Stimulated activated effector memory CD8-positive, alpha-beta T cell treated with anti-CD3 and anti-CD28 coated beads, Interleukin-12 subunit alpha, Interleukin-12 subunit beta, amount 100 ng/mL, for 72 hours (primary cell): Measurements from ENCODE around the gene KLHL21.
"Not testable (repeated sequence)": the region's sequence is repeated elsewhere in the genome, so short reads cannot be mapped to it uniquely, and the experiment has no call there.

ENCODE experiments used
- ATAC-seq: fragments of 150-1000 bp; cut with Tn5 transposase; 2 replicates; pipeline ENCODE4 v1.10.0; 2021
- DNase-seq, 2 donors: peaks; one replicate each; pipeline ENCODE4 v3.0.0; 2021 to 2022; ENCODE audit warnings: low spot score in 2 of 2
- H3K27ac Mint-ChIP-seq: one replicate; pipeline ENCODE4 v1.8.0; 2022; ENCODE audit warnings: mild to moderate bottlenecking, mixed read lengths
- H3K36me3 Mint-ChIP-seq: one replicate; pipeline ENCODE4 v1.8.0; 2022; ENCODE audit warnings: mild to moderate bottlenecking, mixed read lengths
- H3K4me1 Mint-ChIP-seq: one replicate; pipeline ENCODE4 v1.8.0; 2022; ENCODE audit warnings: mixed read lengths
- H3K4me3 Mint-ChIP-seq: one replicate; pipeline ENCODE4 v1.8.0; 2022; ENCODE audit warnings: mild to moderate bottlenecking, mixed read lengths
- H3K9me3 Mint-ChIP-seq: one replicate; pipeline ENCODE4 v1.8.0; 2022; ENCODE audit warnings: mixed read lengths

Gene KLHL21

GRCh38 chr1:6570987-6571386 is 31.7 kb downstream of the KLHL21 start:
- no peak overlapping the region for H3K27ac Mint-ChIP-seq
- DNase-seq (no peak), ATAC-seq (no peak)
- no peaks in the 10 kb centered on the region for H3K36me3 Mint-ChIP-seq
- H3K4me1 Mint-ChIP-seq = no peaks in the 10 kb centered on the region
- no peak overlapping the region for H3K4me3 Mint-ChIP-seq
- H3K9me3 Mint-ChIP-seq = no peaks in the 10 kb centered on the region

DNA sequence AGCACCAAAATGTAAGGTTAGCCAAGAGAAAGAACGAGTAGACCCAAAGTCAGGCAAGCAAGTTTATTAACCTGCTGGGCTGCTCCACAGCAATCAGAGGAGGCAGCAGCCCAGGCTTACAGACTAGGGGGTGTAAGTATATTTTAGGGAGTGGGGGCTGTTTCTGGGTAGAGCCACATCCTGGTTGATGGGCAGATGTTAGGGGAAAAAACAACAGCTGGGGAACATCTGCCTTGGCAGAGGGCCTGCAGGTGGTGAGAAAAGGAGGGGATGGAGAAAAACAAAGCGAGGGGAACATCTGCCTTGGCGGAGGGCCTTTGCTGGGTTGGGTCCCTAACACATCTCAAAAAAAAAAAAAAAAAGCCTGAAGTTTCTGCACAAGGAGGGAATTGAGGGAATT is 32.6 kb downstream of the KLHL21 start:
- ATAC-seq = no peak
- Mint-ChIP-seq H3K27ac (no peak overlapping the region), H3K4me3 (no peak overlapping the region), H3K4me1 (no peaks in the 10 kb centered on the region), H3K36me3 (no peaks in the 10 kb centered on the region), H3K9me3 (no peaks in the 10 kb centered on the region)
- no peak for DNase-seq

DNA sequence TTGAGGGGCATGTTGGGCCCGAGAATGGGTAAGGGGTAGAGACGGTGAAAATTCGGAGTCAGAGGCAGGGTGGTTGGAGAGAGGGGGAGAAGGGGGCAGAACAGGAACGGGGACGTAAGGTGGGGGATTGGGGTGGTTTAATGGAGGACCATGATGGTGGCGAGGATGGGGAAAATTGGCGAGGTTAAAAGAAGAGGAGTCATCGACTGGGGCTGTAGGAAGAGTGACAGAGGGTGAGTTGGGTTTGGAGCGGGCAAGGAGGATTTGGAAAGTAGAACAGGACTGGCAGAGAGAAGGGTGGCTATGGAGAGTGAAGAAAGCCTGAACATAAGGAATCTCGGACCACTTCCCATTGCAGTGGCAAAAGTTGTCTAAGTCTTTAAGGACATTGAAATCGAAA is 33.6 kb downstream of the KLHL21 start:
- Mint-ChIP-seq H3K27ac (no peak overlapping the region), H3K36me3 (no peaks in the 10 kb centered on the region), H3K9me3 (no peaks in the 10 kb centered on the region), H3K4me1 (no peaks in the 10 kb centered on the region), H3K4me3 (no peak overlapping the region)
- DNase-seq = no peak
- no peak for ATAC-seq

DNA sequence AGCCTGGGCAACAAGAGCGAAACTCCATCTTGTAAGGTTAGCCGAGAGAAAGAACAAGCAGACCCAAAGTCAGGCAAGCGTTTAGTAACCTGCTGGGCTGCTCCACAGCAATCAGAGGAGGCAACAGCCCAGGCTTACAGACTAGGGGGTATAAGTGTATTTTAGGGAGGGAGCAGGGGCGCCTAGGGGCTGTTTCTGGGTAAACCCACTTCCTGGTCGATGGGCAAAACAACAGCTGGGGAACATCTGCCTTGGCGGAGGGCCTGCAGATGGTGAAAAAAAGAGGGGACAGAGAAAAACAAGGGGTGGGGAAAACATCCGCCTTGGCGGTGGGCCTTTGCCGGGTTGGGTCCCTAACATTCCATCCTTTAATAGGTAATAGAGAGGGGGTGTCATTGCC is 42.4 kb downstream of the KLHL21 start:
- ATAC-seq = no peak

DNA sequence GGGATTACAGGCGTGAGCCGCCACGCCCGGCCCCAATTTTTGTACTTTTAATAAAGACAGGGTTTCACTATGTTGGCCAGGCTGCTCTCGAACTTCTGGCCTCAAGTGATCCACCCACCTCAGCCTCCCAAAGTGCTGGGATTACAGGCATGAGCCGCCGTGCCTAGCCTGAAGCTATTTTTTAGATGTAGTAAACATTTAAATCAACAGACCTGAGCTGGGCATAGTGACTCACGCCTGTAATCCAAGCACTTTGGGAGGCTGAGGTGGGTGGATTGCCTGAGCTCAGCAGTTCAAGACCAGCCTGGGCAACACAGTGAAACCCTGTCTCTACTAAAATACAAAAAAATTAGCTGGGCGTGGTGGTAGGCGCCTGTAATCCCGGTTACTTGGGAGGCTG is 43.5 kb downstream of the KLHL21 start:
- not testable (repeated sequence) for ATAC-seq, H3K9me3 Mint-ChIP-seq, H3K36me3 Mint-ChIP-seq

More for the DNA sequence above, 42.4 kb downstream of the KLHL21 start:
- no peak for DNase-seq
- no peaks in the 10 kb centered on the region for H3K9me3 Mint-ChIP-seq
- no peak overlapping the region for H3K4me3 Mint-ChIP-seq
- no peaks in the 10 kb centered on the region for H3K36me3 Mint-ChIP-seq
- H3K4me1 Mint-ChIP-seq = no peaks in the 10 kb centered on the region
- peak overlapping the region; percentile 35 for H3K27ac Mint-ChIP-seq

DNA sequence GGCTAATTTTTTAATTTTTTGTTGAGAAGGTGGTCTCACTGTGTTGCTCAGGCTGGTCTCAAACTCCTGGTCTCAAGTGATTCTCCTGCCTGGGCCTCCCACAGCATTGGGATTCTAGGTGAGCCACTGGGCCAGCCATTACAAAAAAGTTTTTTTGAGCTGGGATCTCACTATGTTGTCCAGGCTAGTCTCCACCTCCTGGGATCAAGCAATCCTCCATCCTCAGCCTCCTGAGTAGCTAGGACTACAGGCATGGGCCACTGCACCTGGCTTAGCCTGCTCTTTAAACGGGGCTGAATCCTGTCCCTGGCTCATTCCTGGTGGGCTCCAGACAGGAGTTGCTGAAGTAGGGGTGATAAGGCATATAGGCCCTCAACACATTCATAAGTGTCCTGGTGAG is 45.1 kb downstream of the KLHL21 start:
- H3K27ac Mint-ChIP-seq = no peak overlapping the region
- peaks cover 5% of the 10 kb centered on the region for H3K36me3 Mint-ChIP-seq
- peaks cover 11% of the 10 kb centered on the region for H3K4me1 Mint-ChIP-seq
- ATAC-seq (no peak), DNase-seq (no peak)
- no peaks in the 10 kb centered on the region for H3K9me3 Mint-ChIP-seq
- no peak overlapping the region for H3K4me3 Mint-ChIP-seq

More for the DNA sequence above, 43.5 kb downstream of the KLHL21 start:
- H3K4me1 Mint-ChIP-seq, DNase-seq, H3K27ac Mint-ChIP-seq, H3K4me3 Mint-ChIP-seq: not testable (repeated sequence)

GRCh38 chr1:6554907-6555778 is 47.5 kb downstream of the KLHL21 start, which contains the start of gene TAS1R1:
Gene TAS1R1 (plus strand): TSS chr1:6555307. CDS start chr1:6555374, 67 bp downstream.
- DNase-seq = no peak
- peak within 1 kb of the TSS; percentile 64 for H3K27ac Mint-ChIP-seq
- no peak for ATAC-seq
- H3K9me3 Mint-ChIP-seq = no peaks in the 10 kb centered on the region
- H3K36me3 Mint-ChIP-seq = peaks cover 16% of the 10 kb centered on the region
- H3K4me3 Mint-ChIP-seq = peak within 1 kb of the TSS; percentile 81
- H3K4me1 Mint-ChIP-seq = peaks cover 13% of the 10 kb centered on the region

GRCh38 chr1:6554031-6554906 is 48.4 kb downstream of the KLHL21 start, which contains the start of gene NOL9:
Gene NOL9 (minus strand): TSS chr1:6554513. CDS start chr1:6554502, 11 bp downstream.
- Mint-ChIP-seq H3K4me1 (peaks cover 13% of the 10 kb centered on the region), H3K36me3 (peaks cover 25% of the 10 kb centered on the region), H3K27ac (peak within 1 kb of the TSS; percentile 86), H3K9me3 (no peaks in the 10 kb centered on the region), H3K4me3 (peak within 1 kb of the TSS; percentile 81)
- DNase-seq (peak; percentile 97 to 98), ATAC-seq (peak; percentile 98)

DNA sequence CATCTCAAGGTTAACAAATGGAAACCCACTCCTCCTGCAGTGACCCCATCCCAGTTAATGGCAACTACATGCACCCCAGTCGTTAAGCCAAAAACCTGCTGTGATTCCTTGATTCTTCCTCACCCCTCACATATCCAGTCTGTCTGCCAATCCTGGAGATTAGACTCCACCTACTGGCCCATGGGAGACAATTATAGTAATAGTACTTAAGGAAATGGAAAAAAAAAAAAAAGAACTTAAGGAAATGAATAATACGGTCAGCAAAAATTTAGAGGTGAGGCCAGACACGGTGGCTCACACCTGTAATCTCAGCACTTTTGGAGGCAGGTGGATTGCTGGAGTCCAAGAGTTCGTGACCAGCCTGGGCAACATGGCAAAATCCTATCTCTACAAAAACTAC is 55.4 kb downstream of the KLHL21 start:
- H3K36me3 Mint-ChIP-seq = peaks cover 87% of the 10 kb centered on the region
- H3K9me3 Mint-ChIP-seq = no peaks in the 10 kb centered on the region
- ATAC-seq (no peak), DNase-seq (no peak)
- H3K4me3 Mint-ChIP-seq = no peak overlapping the region
- H3K27ac Mint-ChIP-seq = peak overlapping the region; percentile 75
- H3K4me1 Mint-ChIP-seq = peaks cover 26% of the 10 kb centered on the region

GRCh38 chr1:6546326-6546725 is 56.3 kb downstream of the KLHL21 start:
- H3K4me3 Mint-ChIP-seq = no peak overlapping the region
- peaks cover 26% of the 10 kb centered on the region for H3K4me1 Mint-ChIP-seq
- peaks cover 97% of the 10 kb centered on the region for H3K36me3 Mint-ChIP-seq
- ATAC-seq (no peak), DNase-seq (no peak)
- no peaks in the 10 kb centered on the region for H3K9me3 Mint-ChIP-seq
- peak overlapping the region; percentile 75 for H3K27ac Mint-ChIP-seq

GRCh38 chr1:6545276-6546112 is 57.2 kb downstream of the KLHL21 start:
- Mint-ChIP-seq H3K4me3 (no peak overlapping the region), H3K27ac (peak overlapping the region; percentile 77), H3K4me1 (peaks cover 26% of the 10 kb centered on the region), H3K36me3 (peaks cover 100% of the 10 kb centered on the region), H3K9me3 (no peaks in the 10 kb centered on the region)
- ATAC-seq (no peak), DNase-seq (no peak)

GRCh38 chr1:6544831-6545230 is 57.8 kb downstream of the KLHL21 start:
- Mint-ChIP-seq H3K9me3 (no peaks in the 10 kb centered on the region), H3K4me3 (no peak overlapping the region), H3K36me3 (peaks cover 100% of the 10 kb centered on the region), H3K4me1 (peaks cover 26% of the 10 kb centered on the region), H3K27ac (peak overlapping the region; percentile 77)
- no peak for DNase-seq
- ATAC-seq = peak; percentile 84
